Neutrophil (primary cell): Measurements from ENCODE around the gene CTXN1.

Experiments
- H3K27ac ChIP-seq: fragments of 200-600 bp; sonication (generic); 2 replicates; pipeline ENCODE4 v1.5.1; 2016; ENCODE audit warnings: mild to moderate bottlenecking, moderate library complexity
- H3K27me3 ChIP-seq: fragments of 200-600 bp; sonication (generic); 2 replicates; pipeline ENCODE4 v1.6.0; 2016; ENCODE audit warnings: mild to moderate bottlenecking
- H3K36me3 ChIP-seq: fragments of 200-600 bp; sonication (generic); 2 replicates; pipeline ENCODE4 v1.5.1; 2017
- H3K4me1 ChIP-seq, 2 experiments: fragments of 200-600 bp in 1 of 2; sonication (generic) in 1 of 2; 1 replicate in 1 of 2; 2 replicates in 1 of 2; pipeline versions ENCODE4 v1.5.1 to v1.6.1; 2013 to 2016; ENCODE audit warnings: low read depth in 1 of 2, low read length in 1 of 2, mild to moderate bottlenecking in 1 of 2, moderate library complexity in 1 of 2; ENCODE audit not compliant: control insufficient read depth in 1 of 2, insufficient read depth in 1 of 2
- H3K4me3 ChIP-seq, 2 experiments: fragments of 200-600 bp in 1 of 2; sonication (generic) in 1 of 2; 1 replicate in 1 of 2; 2 replicates in 1 of 2; pipeline ENCODE4 v1.5.1; 2013 to 2016; ENCODE audit warnings: low read depth in 1 of 2, low read length in 1 of 2, mild to moderate bottlenecking in 1 of 2, moderate library complexity in 1 of 2
- H3K9me3 ChIP-seq: fragments of 200-600 bp; sonication (generic); 2 replicates; pipeline ENCODE4 v1.5.1; 2016
- TF ChIP-seq, protein P1 (sequence below): fragments of 200-600 bp; sonication (generic); IDR thresholded peaks from 2 replicates; pipeline ENCODE4 v1.5.1; 2016; ENCODE audit warnings: antibody characterized with exemption

The CTXN1 gene

DNA sequence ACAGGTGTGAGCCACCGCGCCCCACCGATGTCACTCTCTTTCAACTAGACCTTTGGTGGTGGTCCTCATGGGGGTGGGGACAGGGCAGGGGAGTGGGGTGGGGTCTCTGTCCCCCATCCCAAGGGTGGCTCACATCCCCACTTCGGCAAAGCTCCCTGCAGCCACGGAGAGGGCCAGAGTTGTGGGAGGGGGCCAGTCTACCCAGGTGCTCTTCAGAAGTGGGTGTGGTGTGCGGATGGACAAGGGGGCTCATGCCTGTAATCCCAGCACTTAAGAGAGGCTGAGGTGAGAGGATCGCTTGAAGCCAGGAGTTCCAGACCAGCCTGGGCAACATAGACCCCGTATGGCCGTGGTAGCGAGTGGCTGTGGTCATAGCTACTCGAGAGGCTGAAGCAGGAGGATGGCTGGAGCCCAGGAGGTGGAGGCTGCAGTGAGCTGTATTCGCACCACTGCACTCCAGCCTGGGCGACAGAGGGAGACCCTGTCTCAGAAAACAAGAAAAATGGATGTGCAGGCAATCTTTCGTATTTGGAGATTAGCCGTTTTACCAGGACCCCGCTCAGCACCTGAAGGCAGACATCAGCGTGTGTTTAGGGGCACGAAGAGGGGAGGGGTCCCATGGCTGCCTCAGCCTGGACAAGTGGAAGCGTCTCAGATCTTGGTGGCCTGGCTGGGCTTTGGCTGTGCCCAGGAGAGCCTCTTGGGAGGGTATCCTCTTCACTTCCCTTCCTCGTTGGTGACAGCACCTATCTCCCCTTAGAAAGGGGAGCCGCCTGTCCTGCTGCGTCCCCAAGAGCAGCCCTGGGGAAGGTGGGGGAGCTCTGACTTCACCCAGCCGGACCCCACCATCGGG lies 10.5 kb downstream of the CTXN1 start:
- H3K9me3 ChIP-seq = no peaks in the 10 kb centered on the region
- peaks cover 65% of the 10 kb centered on the region for H3K27me3 ChIP-seq
- no peak overlapping the region for H3K27ac ChIP-seq
- no peak overlapping the region for H3K4me3 ChIP-seq
- H3K4me1 ChIP-seq = peaks cover 25 to 39% of the 10 kb centered on the region in 2 experiments
- H3K36me3 ChIP-seq = peaks cover 30% of the 10 kb centered on the region
- TF ChIP-seq, protein P1, sequence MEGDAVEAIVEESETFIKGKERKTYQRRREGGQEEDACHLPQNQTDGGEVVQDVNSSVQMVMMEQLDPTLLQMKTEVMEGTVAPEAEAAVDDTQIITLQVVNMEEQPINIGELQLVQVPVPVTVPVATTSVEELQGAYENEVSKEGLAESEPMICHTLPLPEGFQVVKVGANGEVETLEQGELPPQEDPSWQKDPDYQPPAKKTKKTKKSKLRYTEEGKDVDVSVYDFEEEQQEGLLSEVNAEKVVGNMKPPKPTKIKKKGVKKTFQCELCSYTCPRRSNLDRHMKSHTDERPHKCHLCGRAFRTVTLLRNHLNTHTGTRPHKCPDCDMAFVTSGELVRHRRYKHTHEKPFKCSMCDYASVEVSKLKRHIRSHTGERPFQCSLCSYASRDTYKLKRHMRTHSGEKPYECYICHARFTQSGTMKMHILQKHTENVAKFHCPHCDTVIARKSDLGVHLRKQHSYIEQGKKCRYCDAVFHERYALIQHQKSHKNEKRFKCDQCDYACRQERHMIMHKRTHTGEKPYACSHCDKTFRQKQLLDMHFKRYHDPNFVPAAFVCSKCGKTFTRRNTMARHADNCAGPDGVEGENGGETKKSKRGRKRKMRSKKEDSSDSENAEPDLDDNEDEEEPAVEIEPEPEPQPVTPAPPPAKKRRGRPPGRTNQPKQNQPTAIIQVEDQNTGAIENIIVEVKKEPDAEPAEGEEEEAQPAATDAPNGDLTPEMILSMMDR = no peak

DNA sequence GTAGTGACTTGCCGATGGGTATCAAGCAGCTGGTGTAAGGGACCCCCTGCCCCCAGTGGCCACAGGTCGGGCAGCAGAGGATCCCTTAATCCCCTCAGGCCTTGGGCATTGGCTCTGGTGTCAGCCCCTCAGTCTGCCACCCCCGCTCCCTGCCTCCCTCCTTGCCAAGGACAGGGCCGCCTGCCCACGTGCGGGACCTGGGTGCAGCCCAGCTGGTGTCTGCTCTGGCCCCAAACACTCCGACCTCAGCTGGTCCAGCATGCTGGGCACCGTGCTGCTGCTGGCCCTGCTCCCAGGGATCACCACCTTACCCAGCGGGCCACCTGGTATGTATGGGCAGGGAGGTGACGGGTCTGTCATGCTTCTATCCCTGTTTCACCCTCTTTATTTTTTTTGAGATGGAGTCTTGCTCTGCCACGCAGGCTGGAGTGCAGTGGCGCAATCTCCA lies 11.3 kb downstream of the CTXN1 start, which contains the start of gene TGFBR3L:
Gene TGFBR3L (plus strand): TSS at position 233 of the 448 bp plus-strand sequence.
- no peak within 1 kb of the TSS for H3K4me3 ChIP-seq
- H3K9me3 ChIP-seq = no peaks in the 10 kb centered on the region
- H3K27me3 ChIP-seq = peaks cover 60% of the 10 kb centered on the region
- TF ChIP-seq, protein P1 = no peak
- H3K36me3 ChIP-seq = peaks cover 39% of the 10 kb centered on the region
- no peak within 1 kb of the TSS for H3K27ac ChIP-seq
- H3K4me1 ChIP-seq = peaks cover 20 to 31% of the 10 kb centered on the region in 2 experiments

DNA sequence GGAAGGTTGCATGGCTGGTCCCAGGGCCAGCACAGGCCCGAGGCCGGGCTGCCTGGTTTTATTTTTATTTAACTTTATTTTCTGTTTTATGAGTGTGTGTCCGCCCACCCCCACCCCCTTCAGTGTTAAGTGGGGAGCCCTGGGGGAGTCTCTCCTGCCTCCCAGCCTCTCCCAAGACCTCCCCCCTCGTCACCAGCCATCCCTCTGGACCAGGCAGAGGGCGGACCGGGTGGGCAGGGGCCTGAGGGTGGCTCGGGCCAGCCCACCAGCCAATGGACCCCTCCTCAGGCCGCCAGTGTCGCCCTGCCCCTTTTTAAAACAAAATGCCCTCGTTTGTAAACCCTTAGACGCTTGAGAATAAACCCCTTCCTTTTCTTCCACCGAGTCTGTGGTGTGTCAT lies 11.8 kb downstream of the CTXN1 start:
- Histone ChIP-seq H3K27me3 (peaks cover 55% of the 10 kb centered on the region), H3K27ac (no peak overlapping the region), H3K9me3 (no peaks in the 10 kb centered on the region), H3K4me1 (peaks cover 17 to 27% of the 10 kb centered on the region in 2 experiments), H3K4me3 (no peak overlapping the region), H3K36me3 (peaks cover 44% of the 10 kb centered on the region)
- TF ChIP-seq, protein P1 = no peak

DNA sequence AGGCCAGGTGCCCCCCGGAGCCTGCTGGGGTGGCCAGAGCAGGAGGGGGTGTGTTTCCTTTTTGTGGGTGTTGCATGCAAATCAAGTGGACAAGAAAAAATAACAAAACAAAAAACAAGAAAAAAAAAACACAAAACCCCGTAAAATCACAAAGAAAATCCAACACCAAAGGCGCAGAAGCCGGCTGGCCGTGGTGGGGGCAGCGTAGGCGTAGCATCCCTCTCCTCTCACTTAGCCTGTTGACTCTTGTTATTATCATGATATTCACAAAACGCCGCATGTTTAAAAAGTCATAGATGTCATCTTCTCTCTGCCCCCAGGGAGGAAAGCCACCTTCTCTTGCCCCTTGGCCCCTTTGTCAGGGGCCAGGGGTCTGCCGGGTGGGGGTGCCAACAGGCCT lies 12.3 kb downstream of the CTXN1 start:
- H3K9me3 ChIP-seq = no peaks in the 10 kb centered on the region
- no peak overlapping the region for H3K4me3 ChIP-seq
- peaks cover 50% of the 10 kb centered on the region for H3K27me3 ChIP-seq
- TF ChIP-seq, protein P1 = no peak
- peaks cover 48% of the 10 kb centered on the region for H3K36me3 ChIP-seq
- H3K4me1 ChIP-seq = peaks cover 17 to 27% of the 10 kb centered on the region in 2 experiments
- no peak overlapping the region for H3K27ac ChIP-seq

DNA sequence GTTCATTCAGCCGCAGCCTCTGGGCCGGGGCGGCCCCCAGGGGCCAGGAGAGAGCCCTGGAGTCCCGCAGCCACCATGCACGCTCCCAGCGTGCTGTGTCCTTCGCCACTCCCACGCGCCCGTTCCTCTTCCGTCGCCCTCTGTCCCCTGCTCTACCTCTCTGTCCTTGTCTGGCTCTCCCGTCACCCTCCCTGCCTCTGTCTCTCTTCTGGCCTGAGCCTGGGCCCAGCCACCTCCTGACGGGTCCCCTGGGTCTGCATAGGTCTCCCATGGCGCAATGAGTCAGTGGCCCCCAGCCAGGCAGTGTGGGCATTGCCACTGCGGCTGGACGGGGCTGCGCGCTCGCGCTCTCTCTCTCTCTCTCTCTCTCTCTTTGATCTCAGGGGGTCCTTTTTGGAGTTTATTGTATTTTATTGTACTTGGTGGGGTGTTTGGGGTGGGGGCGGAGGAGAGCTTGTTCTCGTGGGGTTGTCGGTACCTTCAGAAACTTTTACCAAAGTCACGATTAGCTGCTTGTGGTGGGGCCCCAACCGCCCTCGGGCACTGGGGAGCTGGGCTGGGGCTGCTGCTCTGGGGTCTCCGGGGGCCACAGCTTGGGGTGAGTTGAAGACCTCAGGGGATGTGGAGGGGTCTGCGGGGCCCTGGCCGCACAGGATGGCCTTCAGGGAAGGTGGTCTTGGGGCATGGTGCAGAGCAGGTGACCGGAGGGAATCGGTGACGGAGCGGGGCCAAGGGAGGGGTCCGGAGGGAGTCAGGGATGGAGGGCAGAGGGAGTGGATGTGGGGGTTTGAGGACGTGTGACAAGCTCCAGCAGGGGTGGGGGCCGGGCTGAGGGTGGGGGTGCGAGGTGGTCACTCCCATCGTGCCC lies 13.0 kb downstream of the CTXN1 start:
- Histone ChIP-seq H3K4me1 (peaks cover 17 to 25% of the 10 kb centered on the region in 2 experiments), H3K4me3 (no peak overlapping the region), H3K36me3 (peaks cover 50% of the 10 kb centered on the region), H3K9me3 (no peaks in the 10 kb centered on the region), H3K27me3 (peaks cover 43% of the 10 kb centered on the region), H3K27ac (no peak overlapping the region)
- TF ChIP-seq, protein P1 = no peak
